Activated naive CD4-positive, alpha-beta T cell treated with anti-CD3 and anti-CD28 coated beads for 36 hours (primary cell): ENCODE data around the gene CLMN. TPM values are rescaled to one million over a fixed set of nuclear protein-coding genes. Genes with fewer than 3 reads are reported as not detected.
A peak's percentile ranks its signal among the peaks of the same experiment; 100 is the strongest.
"Not testable (repeated sequence)": the region's sequence is repeated elsewhere in the genome, so short reads cannot be mapped to it uniquely, and the experiment has no call there.

Experiments
- CTCF ChIA-PET: fragments of 350-600 bp; sonication (Branson Sonifier 250); formaldehyde crosslinking; loops from one replicate; lab custom pipeline; 2021; ENCODE audit warnings: antibody characterized with exemption; lab: Charles Lee
- DNase-seq: peaks from one replicate; pipeline ENCODE4 v3.0.0-alpha.2; 2020
- H3K27ac Mint-ChIP-seq: one replicate; pipeline ENCODE4 v1.8.0; 2021; ENCODE audit warnings: mild to moderate bottlenecking, mixed read lengths
- H3K27me3 Mint-ChIP-seq: one replicate; pipeline ENCODE4 v1.8.0; 2021; ENCODE audit warnings: low read depth, mixed read lengths
- H3K36me3 Mint-ChIP-seq: one replicate; pipeline ENCODE4 v1.8.0; 2021; ENCODE audit warnings: low read depth, mixed read lengths
- H3K4me1 Mint-ChIP-seq: one replicate; pipeline ENCODE4 v1.8.0; 2021; ENCODE audit warnings: low read depth, mixed read lengths
- H3K4me3 Mint-ChIP-seq: one replicate; pipeline ENCODE4 v1.8.0; 2021; ENCODE audit warnings: mild to moderate bottlenecking, moderate library complexity, mixed read lengths
- H3K9me3 Mint-ChIP-seq: one replicate; pipeline ENCODE4 v1.8.0; 2021; ENCODE audit warnings: mixed read lengths
- intact Hi-C: fragments of 100-400 bp; cut with micrococcal nuclease; formaldehyde crosslinking; loops from one replicate; pipeline ENCODE4 v1.15.1; 2023
- total RNA-seq, 2 experiments: library from RNA; stranded (reverse); gene quantifications; one replicate each; pipeline ENCODE4 v1.2.3, GENCODE V29; 2021

Gene CLMN
- total RNA-seq, 2 experiments from 2014 or later, result 1.9 to 2.6 TPM

DNA sequence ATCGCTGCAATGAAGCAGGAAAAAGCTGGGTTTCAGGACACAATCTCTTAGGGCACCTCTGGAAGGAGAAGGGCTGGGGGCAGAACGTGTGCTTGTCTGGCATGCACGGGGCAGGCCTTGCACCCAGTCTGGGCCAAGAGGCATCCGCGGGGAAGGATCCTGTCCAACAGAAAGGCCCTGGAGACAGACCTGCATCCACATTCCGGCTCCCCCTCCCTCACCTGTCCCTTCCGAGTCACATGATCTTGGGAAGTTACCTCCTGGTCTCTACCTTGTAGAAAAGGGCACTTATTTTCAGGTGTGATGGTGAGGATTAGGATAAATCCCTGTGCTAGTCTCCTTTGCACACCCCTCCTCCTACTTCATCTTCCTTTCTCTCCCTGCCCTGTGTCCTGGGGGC, 25.4 kb downstream of the CLMN start:
- H3K9me3 Mint-ChIP-seq, result no peaks in the 10 kb centered on the region
- H3K4me3 Mint-ChIP-seq, result no peak overlapping the region
- intact Hi-C loops, result no loop called here
- H3K36me3 Mint-ChIP-seq, result no peaks in the 10 kb centered on the region
- CTCF ChIA-PET, result no interaction called here
- no peaks in the 10 kb centered on the region for H3K4me1 Mint-ChIP-seq
- H3K27ac Mint-ChIP-seq, result no peak overlapping the region
- DNase-seq, result no peak
- H3K27me3 Mint-ChIP-seq, result peaks cover 20% of the 10 kb centered on the region

DNA sequence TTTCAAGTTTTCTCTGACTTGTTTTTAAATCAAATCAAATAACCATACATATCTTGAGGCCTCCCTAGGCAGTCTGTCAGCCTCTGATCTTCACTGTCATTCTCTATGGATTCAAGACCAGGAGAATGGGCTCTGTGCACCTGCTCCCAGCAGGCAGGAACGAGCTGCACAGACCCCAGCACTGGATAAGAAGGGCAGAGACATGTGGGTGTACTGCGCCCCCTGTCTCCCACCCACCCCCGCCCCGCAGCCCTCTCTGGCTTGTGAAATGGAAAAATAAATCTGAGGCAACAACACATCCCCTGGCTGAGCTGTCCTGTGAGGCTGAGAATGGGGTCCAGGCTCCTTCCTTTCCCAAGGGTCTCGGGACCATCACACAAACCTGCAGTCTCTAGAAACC, 26.3 kb downstream of the CLMN start:
- H3K27ac Mint-ChIP-seq, result no peak overlapping the region
- CTCF ChIA-PET, result no interaction called here
- H3K27me3 Mint-ChIP-seq, result peaks cover 26% of the 10 kb centered on the region
- H3K9me3 Mint-ChIP-seq, result no peaks in the 10 kb centered on the region
- no peaks in the 10 kb centered on the region for H3K4me1 Mint-ChIP-seq
- DNase-seq, result no peak
- H3K36me3 Mint-ChIP-seq, result no peaks in the 10 kb centered on the region
- intact Hi-C loops, result no loop called here
- no peak overlapping the region for H3K4me3 Mint-ChIP-seq

DNA sequence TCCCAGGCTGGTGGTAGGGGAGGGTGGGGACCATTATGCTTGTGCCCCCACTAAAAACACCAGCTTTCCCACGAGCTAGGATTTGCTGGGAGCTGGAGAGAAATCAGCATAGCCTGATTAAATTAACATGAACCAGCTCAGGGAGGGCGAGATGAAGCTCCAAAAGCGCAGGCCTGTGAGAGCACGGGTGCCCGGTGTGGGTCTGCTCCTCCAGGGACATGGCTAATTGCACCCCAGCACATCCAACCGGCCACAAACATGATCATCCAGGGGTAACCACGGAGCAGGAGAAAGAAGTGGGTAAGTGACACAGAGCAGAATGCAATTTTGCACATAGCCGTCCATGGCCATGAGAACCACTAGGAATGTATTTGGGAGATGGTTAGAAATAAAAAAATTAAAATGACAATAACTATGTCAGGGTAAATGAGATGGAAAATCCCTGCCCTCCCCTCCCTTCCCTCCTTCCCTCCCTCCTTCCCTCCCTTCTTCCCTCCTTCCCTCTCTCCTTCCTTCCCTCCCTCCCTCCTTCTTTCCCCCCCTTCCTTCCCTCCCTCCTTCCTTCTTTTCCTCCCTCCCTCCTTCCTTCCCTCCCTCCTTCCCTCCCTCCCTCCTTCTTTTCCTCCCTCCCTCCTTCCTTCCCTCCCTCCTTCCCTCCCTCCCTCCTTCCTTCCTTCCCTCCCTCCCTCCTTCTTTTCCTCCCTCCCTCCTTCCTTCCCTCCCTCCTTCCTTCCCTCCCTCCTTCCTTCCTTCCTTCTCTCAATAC, 26.9 kb downstream of the CLMN start:
- H3K4me1 Mint-ChIP-seq, result no peaks in the 10 kb centered on the region
- H3K9me3 Mint-ChIP-seq, result no peaks in the 10 kb centered on the region
- no peak overlapping the region for H3K27ac Mint-ChIP-seq
- CTCF ChIA-PET, result no interaction called here
- DNase-seq, result no peak
- peaks cover 22% of the 10 kb centered on the region for H3K27me3 Mint-ChIP-seq
- intact Hi-C loops, result no loop called here
- H3K36me3 Mint-ChIP-seq, result no peaks in the 10 kb centered on the region
- H3K4me3 Mint-ChIP-seq, result no peak overlapping the region

DNA sequence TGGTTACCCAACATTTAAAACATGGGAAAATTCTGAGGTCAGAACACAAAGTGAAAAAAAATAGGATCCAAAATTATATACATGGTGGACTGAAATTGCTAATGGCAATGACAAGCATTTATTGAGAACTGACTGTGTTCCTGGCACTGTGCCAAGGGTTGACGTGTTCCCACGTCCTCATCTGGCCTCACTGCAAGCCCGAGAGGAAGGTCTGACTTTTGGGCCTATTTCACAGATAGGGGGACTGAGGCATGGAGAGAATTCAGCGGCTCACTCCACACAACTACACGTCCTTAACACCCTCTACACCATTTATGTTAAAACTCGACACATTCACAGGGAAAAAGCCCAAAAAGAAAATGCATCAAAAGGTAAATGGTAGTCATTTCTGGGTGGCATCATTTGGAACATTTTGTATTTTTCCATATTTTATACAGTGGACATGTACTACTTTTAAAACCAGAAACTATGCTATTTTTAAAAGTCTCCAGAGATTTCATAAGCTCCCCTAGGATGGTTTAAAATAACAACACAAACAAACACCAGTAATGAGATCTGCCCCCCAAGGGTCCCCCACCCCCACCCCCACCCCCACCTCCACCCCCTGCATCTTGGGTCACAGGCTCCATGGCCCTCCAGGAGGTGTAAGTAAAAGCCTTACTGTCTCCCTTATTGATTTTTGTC, 27.7 kb downstream of the CLMN start:
- Mint-ChIP-seq H3K36me3 (no peaks in the 10 kb centered on the region), H3K9me3 (no peaks in the 10 kb centered on the region), H3K27me3 (peaks cover 24% of the 10 kb centered on the region), H3K27ac (no peak overlapping the region), H3K4me1 (no peaks in the 10 kb centered on the region), H3K4me3 (no peak overlapping the region)
- intact Hi-C loops, result no loop called here
- peak; percentile 26 for DNase-seq
- CTCF ChIA-PET, result no interaction called here

DNA sequence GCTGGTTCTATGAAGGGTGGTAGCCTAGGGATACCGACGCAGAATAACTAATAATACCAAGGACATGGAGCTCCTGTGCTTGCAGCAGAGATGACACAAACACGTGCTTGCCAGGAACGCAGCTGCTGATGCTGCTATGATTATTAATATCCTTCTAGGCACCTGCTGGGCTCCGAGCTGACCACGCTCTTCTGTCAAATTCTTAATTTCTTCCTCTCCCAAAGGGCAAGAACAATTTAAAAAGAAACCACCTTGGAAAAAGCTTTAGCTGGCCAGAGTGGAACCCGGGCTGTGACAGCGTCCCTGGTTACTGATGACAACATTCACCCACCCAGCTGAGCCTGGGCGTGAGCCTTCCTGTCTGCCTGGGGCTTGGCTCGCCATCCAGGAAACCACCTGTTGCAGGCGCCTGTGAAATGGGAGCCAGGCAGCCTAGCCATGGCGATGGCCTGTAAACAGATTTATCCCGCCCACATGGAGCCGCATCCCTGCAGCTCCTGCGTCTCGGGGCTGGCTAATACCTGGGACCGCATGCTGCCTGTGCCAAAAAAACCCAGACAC, 28.8 kb downstream of the CLMN start:
- Mint-ChIP-seq H3K4me1 (no peaks in the 10 kb centered on the region), H3K9me3 (no peaks in the 10 kb centered on the region), H3K36me3 (no peaks in the 10 kb centered on the region), H3K4me3 (no peak overlapping the region), H3K27ac (no peak overlapping the region), H3K27me3 (peaks cover 24% of the 10 kb centered on the region)
- intact Hi-C loops, result no loop called here
- CTCF ChIA-PET, result no interaction called here
- DNase-seq, result peak; percentile 15

DNA sequence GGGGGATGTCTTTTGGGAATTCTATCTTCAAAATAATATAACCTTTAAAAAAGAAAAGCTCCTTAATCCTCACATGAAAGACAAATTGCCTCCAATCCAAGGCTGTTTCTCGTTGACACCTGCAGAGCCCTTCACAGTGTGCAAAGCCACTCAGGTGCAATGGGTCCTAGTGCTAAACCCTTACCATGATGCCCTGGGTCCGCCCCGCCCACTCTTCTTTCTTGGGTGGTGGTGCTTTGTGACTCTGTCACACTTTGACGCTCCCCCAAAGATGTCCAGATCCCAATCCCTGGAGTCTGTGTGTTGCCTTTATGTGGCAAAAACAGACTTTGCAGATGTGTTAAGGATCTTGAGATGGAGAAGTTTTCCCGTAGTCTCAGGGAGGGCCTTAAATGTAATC, 29.7 kb downstream of the CLMN start:
- Mint-ChIP-seq H3K4me1 (no peaks in the 10 kb centered on the region), H3K4me3 (no peak overlapping the region), H3K27ac (no peak overlapping the region), H3K27me3 (peaks cover 20% of the 10 kb centered on the region), H3K36me3 (no peaks in the 10 kb centered on the region), H3K9me3 (no peaks in the 10 kb centered on the region)
- CTCF ChIA-PET, result interaction anchor here (0.6 kb wide), 1 partner anchor 501 kb away, joined by 3 read pairs; no protein-coding TSS in a partner anchor
- intact Hi-C loops, result no loop called here
- DNase-seq, result no peak

DNA sequence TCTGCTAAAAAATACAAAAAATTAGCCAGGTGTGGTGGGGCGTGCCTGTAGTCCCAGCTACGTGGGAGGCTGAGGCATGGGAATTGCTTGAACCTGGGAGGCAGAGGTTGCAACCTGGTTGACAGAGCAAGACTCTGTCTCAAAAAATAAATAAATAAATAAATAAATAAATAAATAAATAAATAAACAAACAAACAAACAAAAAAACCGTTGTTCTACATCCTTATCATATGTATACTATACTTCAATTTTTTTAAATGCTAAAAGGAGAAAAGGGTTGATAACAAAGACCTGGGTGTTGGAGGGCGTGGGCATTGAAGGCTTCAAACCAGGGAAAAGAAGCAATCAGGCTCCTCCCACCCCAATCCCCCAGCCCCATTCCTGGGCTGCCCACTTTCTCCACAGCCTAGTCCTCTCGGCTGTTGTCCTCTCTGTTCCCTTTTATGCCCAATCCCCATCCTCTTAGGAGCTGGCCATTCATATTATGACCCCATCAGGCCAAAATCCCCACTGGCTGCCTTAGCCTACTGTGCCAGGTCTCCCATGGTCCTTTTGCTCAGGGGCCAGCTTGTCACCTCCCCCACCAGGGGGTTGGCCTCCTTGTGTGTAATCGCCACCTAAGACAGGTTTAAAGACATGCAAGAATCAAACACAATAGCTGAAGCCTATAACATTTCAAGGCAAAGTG, 30.2 kb downstream of the CLMN start:
- Mint-ChIP-seq H3K27me3 (peaks cover 16% of the 10 kb centered on the region), H3K9me3 (no peaks in the 10 kb centered on the region), H3K4me3 (no peak overlapping the region), H3K27ac (no peak overlapping the region), H3K4me1 (no peaks in the 10 kb centered on the region), H3K36me3 (no peaks in the 10 kb centered on the region)
- DNase-seq, result no peak
- CTCF ChIA-PET, result interaction anchor here (0.6 kb wide), 1 partner anchor 500 kb away, joined by 3 read pairs; no protein-coding TSS in a partner anchor
- intact Hi-C loops, result no loop called here

DNA sequence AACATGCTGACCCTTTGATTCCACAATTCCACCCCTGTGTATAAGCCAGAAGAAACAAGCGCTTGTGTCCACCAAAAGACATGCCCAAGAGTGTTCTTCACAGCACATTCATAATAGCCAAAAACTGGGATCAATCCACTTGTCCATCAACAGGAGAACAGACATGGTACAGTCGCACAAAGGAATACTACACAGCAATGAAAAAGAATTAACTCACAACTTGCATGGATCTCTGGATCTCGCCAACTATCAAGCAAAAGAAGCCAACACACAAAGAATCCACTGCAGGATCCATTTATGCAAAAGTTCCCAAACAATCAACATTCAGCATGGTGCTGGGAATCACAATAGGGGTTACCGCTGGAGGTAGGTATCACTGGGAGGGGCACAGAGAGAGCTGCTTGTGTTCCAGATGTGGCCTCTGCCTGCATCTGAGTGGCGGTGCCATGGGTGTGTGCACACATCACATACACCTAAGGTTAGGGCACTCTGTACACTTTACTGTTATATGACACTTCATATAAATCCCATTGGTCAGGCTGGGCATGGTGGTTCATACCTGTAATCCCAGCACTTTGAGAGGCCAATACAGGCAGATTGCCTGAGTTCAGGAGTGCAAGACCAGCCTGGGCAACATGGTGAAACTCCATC, 30.9 kb downstream of the CLMN start:
- Mint-ChIP-seq H3K27me3 (peaks cover 13% of the 10 kb centered on the region), H3K36me3 (no peaks in the 10 kb centered on the region), H3K4me3 (no peak overlapping the region), H3K4me1 (no peaks in the 10 kb centered on the region), H3K27ac (no peak overlapping the region), H3K9me3 (no peaks in the 10 kb centered on the region)
- CTCF ChIA-PET, result no interaction called here
- DNase-seq, result no peak
- intact Hi-C loops, result no loop called here

DNA sequence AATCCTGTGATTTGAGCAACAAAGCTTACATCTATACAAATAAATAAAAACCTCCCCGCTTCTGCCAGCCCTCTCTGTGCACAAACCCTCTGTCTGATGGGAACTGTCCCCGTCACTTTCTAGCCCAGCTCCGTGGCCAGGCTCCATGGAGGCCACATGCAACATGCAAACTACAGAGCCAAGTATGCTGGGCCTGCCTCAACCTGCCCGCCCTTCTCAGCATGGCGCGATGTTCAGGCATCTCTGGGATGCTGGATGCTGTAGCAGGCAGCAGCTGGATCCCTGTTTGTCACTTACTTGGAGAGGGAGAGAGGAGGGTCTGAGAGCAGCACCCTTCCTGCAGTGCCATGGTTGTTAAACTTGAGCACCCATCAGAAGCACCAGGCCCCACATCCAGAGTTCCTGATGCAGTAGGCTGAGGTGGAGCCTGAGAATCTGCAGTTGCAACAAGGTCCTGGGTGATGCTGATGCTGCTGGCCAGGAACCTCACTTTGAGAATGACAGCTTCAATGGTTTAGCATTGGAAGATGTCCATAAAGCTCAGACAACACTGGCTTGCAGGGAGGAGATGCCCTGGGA, 32.4 kb downstream of the CLMN start:
- no peaks in the 10 kb centered on the region for H3K36me3 Mint-ChIP-seq
- no peaks in the 10 kb centered on the region for H3K4me1 Mint-ChIP-seq
- H3K9me3 Mint-ChIP-seq, result no peaks in the 10 kb centered on the region
- peaks cover 11% of the 10 kb centered on the region for H3K27me3 Mint-ChIP-seq
- CTCF ChIA-PET, result no interaction called here
- no peak for DNase-seq
- H3K27ac Mint-ChIP-seq, result no peak overlapping the region
- H3K4me3 Mint-ChIP-seq, result no peak overlapping the region
- intact Hi-C loops, result no loop called here

DNA sequence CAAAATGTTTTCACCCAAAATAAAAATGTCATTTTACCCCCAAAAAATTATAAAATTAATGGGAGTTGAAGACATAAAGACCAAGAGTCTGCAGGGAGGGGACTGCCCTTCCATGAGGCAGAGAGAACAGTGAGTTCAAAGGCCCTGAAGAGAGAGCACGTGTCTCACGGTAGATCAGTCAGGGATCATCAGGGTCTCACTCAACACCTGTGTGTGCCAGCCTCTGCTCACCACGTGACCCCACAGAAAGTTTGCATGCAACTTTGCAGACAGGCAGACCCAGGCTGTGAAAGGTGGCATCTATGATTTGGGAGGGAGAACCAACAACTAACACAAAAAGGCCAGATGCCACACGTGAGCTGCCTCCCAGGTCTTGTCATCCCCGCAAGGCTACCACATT, 33.1 kb downstream of the CLMN start:
- intact Hi-C loops, result no loop called here
- Mint-ChIP-seq H3K36me3 (no peaks in the 10 kb centered on the region), H3K27ac (no peak overlapping the region), H3K4me1 (no peaks in the 10 kb centered on the region), H3K27me3 (peaks cover 11% of the 10 kb centered on the region), H3K9me3 (no peaks in the 10 kb centered on the region), H3K4me3 (no peak overlapping the region)
- CTCF ChIA-PET, result no interaction called here
- no peak for DNase-seq

DNA sequence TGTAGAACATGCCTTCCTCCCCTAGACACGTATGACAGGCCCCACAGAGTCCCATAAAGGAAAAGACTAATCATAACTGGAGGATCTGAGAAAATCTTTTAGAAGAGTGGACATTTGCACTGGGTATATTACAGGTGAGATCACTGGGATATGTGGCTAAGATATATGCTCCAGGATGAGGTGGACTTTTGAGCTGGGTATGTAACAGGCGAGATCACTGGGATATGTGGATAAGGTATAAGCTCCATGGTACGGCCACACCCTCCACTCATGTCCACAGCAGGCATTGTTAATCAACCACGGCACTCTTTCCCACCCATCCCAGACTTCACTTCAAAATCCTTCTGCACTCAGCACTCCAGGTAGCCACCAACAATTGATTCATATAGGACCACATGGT, 34.1 kb downstream of the CLMN start:
- DNase-seq, result no peak
- Mint-ChIP-seq H3K27ac (no peak overlapping the region), H3K4me1 (no peaks in the 10 kb centered on the region), H3K9me3 (no peaks in the 10 kb centered on the region), H3K27me3 (peaks cover 10% of the 10 kb centered on the region), H3K36me3 (no peaks in the 10 kb centered on the region), H3K4me3 (no peak overlapping the region)
- intact Hi-C loops, result no loop called here
- CTCF ChIA-PET, result no interaction called here

DNA sequence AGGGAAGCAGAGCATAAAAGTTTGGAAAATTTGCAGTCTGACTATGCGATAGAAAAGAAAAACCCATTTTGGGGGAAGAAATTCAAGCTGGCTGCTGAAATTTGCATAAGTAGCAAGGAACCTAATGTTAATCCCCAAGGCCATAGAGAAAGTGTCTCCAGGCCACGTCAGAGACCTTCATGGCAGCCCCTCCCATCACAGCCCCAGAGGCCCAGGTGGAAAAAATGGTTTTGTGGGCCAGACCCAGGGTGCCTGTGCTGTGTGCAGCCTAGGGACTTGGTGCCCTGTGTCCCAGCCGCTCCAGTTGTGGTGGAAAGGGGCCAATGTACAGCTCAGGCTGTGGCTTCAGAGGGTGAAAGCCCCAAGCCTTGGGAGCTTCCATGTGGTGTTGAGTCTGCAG, 35.9 kb downstream of the CLMN start:
- intact Hi-C loops, H3K4me1 Mint-ChIP-seq, CTCF ChIA-PET, H3K9me3 Mint-ChIP-seq, H3K27me3 Mint-ChIP-seq, H3K4me3 Mint-ChIP-seq, DNase-seq, H3K27ac Mint-ChIP-seq, H3K36me3 Mint-ChIP-seq: not testable (repeated sequence)
